CD4-positive, alpha-beta T cell treated with Interleukin-15 for 1 hour (primary cell): Measurements from ENCODE around the gene NTM.

Experiments
- DNase-seq: peaks from one replicate; pipeline ENCODE4 v3.0.0-alpha.2; 2020

NTM gene

DNA sequence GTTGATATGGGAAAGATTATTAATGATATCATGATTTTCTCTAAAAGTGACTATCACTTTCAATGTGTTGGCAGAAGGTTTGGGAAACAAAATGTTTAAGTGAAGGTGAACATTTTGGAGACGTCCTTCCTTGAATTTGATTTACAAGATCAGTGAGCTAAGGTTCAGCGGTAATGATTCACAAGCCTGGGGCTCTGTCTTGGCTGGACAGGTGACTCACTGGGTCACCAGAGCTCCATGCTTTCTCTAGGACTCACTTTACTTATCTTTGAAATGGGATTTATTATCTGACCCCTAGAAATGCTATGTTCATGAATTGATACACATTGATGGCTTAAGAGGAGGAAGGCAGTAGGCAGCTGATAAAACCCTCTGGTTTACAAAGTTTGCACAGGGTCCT is 437.5 kb downstream of the NTM start:
- no peak for DNase-seq

DNA sequence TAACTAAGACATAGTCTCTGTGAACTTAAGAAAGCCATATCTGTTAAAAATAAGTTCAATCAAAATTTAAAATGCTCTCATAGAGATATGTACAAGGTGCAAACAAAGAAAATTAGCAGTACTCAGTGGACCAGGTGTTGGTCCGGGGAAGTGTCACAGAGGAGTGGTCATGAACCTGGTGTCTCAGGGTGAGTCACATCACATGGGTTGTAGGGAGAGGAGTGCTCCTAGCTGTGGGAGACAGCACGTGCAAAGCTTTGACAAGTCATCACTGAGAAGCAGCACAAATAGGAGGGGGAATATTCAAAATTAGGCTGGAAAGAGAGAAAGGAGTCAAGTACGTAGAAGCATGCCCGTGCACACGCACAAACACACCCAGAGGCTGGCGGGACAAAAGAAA is 438.1 kb downstream of the NTM start:
- no peak for DNase-seq

DNA sequence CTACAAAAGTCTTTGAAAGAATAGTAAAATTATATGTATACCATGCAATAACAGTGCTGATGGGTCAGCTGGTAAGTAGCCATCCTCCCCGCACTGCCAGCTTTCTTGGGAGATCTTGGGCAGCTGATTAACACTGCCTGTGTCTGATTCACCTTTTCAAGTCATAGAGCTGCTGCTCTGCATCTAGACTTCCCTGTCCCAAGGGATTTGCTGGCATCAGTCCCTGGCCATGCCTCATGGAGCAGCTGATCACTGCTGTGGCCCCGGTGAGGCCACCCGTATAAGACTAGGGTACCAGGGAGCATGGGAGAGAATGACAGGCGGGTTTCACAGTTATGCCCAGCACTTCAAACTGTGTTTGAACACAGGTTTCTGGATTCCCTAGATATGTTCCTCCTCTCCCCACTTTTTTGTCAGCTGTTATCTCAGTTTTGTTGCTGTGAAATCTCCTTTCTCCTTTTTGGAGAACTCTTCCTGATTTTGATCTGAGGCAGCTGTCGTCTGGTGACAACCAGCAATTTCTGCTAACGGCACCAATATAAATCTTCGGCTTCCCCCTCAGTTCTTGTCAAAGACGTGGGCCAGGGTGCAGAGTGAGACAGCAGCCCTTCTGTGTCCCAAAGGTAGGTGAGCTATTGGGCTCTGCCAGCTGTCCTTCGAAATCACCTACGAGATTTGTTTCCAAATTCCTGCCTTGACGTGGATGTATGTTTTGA is 438.9 kb downstream of the NTM start:
- no peak for DNase-seq

DNA sequence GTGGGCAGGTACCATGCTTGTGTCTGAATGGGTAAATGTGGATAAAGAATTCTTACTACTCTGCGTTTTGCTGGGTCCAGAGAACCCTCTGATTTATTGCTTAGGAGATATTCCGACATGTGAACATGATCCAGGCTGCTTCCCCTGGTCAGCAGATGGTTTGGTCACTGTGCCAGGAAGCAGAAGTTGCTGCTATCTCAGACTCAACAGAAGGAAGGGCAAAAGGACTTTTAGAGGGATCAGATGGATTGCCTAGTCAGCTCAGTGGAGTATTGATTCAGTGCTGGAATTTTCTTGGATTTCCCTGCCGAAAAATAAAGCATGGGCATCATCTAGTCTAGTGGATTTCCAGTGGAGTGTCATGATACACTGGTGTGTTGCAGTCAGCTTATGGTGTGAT is 440.1 kb downstream of the NTM start:
- no peak for DNase-seq

GRCh38 chr11:131811383-131811782 is 441.0 kb downstream of the NTM start:
- DNase-seq = no peak

- DNase-seq = no peak
Observed at GRCh38 chr11:131814108-131814507, 443.7 kb downstream of the NTM start.

GRCh38 chr11:131815590-131815989 is 445.2 kb downstream of the NTM start:
- DNase-seq = no peak

GRCh38 chr11:131816051-131816450 is 445.6 kb downstream of the NTM start:
- no peak for DNase-seq

DNA sequence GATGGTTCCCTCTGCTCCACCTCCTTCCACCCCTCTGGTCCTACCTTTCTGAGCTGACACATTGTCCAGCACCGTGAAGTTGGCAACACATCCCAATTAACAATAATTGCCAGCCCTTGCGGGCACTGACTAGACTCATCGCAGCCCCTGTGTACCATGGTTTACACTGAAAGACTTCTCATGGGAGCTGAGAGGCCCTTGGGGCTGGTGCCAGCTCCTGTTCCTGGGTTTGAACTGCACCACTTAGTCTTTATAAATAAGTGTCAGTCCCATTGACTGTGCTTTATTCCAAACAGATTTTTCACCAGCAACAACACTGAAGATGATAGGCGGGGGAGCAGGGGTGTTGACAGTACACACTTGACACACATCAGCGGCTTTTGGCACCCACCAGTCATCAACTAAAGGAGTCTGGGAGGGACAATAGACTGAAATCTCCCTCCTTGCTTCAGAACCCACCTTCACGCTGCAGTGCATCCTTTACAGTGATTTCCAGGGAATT is 447.3 kb downstream of the NTM start:
- DNase-seq = no peak

DNA sequence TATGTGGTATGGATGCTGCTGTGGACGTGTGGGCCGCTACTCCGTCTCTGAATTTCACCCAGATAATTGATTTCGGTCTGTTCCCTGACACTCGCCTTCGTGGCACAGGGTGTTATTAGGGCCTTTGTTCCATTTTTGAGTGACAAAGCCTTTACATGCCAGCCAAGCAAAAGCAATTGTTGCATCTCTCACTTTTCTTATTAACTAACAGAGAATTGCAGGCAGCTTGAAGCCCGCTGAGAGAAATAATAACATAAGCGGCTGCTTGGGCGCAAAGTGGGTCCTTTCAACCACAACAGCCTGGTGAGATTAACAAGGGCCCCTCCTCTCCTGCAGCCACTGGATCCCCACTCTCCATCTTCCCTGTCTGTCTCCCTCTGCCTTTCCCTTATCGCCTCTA is 449.4 kb downstream of the NTM start:
- DNase-seq = no peak

- no peak for DNase-seq
Observed at GRCh38 chr11:131822506-131822905, 452.1 kb downstream of the NTM start.

GRCh38 chr11:131823772-131824171 is 453.4 kb downstream of the NTM start:
- no peak for DNase-seq

GRCh38 chr11:131824771-131825170 is 454.4 kb downstream of the NTM start:
- no peak for DNase-seq

- DNase-seq = no peak
Observed at GRCh38 chr11:131827430-131827829, 457.0 kb downstream of the NTM start.

GRCh38 chr11:131829725-131830124 is 459.3 kb downstream of the NTM start:
- DNase-seq = no peak

- no peak for DNase-seq
Observed at GRCh38 chr11:131832079-131832478, 461.7 kb downstream of the NTM start.

DNA sequence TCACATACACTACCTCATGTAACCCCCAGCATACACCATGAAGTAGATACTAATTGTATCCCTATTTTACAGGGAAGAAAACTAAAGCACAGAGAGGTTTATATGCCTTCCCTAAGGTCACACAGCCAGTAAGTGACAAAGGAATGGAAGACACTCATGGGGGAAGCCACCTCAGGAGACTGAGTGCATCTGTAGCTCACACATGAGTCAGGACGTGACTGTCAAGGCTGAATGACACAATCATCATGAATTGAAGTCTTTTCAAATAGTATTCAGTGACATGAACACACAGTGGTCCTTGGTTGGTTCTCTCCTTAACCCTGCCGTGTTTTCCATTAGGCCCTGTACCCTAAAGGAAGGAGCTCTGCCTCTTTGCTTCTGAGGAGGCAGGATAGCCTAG is 463.0 kb downstream of the NTM start:
- peak; percentile 27 for DNase-seq

DNA sequence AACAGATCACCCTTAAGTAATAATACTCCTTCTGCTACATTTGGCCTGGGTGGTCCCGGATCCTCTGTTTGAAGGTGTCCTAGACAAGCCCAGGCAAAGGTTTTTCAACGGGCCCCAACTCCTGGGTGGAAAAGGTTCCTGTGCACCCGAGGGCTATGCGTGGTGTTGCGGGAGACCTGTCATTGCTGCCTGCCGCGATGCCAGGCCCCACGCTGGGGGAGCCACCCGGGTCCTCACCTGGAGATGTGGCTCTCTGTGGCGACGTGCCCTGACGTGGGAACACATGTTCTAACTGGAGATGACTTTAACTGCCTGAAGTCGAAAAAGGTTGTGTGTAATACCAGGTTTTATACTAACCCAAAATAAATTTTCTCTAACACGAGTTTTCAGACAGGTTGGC is 467.1 kb downstream of the NTM start:
- no peak for DNase-seq

DNA sequence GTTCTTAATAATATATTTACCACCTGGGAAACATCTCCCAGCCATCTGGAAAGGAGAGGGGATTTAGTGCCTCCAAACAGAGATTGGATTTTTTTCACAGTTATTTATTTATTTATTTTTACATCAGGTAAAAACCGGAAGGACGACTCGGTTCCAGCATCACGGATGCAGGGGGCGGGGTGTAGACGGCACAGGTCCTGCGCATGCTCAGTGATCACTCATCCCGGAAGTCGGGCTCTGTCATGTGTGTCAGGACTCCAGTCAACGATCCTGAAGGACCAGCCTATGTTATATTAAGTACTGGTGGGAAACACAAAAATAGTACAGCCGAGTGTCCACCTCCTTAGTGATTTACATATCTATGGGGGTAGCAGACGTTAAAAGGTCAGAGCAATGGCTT is 467.6 kb downstream of the NTM start:
- no peak for DNase-seq

- DNase-seq = no peak
Observed at GRCh38 chr11:131839326-131839725, 468.9 kb downstream of the NTM start.

DNA sequence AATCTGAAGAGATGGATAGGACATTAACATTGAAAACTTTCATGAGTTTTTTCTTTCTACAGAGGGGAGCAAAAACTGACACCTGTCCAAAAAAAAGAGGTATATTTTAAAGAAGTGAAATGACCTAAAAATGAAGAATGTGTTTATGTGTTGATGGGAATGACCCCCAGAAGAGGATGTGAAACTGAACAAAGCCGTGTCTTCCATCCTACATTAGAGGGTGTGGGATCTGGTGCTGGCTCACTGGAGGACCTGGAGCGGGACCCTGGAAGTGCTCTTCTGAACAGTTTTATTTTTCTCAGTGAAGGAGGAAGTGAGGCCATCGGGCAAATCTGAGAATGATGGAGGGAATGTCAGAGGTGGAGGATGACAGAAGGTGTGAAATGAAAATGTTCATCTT is 470.1 kb downstream of the NTM start:
- no peak for DNase-seq

DNA sequence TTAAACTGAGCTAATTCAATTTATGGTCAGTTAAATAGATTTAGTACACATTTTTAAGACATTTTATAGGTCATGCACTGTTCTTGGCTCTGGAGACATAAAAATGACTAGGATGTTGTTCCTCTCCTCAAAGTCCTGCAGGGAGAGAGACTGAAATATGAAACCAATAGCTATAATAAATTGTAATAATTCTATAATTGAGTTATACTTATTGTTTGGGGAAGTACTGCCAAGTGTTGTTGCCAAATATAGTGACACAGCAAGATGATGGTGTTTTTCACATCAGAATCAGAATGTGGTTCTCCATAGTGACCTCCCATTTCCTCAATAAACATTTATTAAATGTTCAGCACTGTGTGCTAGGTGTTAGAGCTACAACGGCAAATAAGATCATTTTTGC is 470.6 kb downstream of the NTM start:
- DNase-seq = no peak

GRCh38 chr11:131841925-131842635 is 471.7 kb downstream of the NTM start:
- no peak for DNase-seq

GRCh38 chr11:131845255-131845654 is 474.8 kb downstream of the NTM start:
- DNase-seq = no peak

DNA sequence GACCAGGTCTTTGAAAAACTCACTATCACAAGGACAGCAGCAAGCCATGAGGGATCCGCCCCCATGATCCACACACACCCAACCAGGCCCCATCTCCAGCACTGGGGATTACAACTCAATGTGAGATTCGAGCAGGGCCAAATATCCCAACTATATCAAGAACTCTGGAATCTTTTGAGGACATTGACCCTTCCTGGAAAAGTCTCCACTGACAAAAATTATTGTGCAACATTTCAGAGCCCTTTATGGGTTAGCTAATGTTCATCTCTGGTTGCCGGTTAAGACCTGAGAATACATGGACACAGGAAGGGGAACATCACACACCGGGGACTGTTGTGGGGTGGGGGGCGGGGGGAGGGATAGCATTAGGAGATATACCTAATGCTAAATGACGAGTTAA is 479.1 kb downstream of the NTM start:
- no peak for DNase-seq
